HEK293T (cell line): Measurements from ENCODE around the gene ARMC8.

ENCODE experiments used
- CTCF ChIA-PET: fragments of 350-600 bp; formaldehyde crosslinking; extraction: SDS; loops from one replicate; lab custom pipeline; 2021; ENCODE audit warnings: antibody characterized with exemption, inconsistent platforms; lab: Yijun Ruan, JAX
- POLR2A ChIA-PET: fragments of 350-600 bp; formaldehyde crosslinking; extraction: SDS; loops from one replicate; lab custom pipeline; 2020; ENCODE audit warnings: antibody characterized with exemption, inconsistent platforms; lab: Yijun Ruan, JAX
- DNase-seq: peaks from one replicate; pipeline ENCODE4 v3.0.0; 2012; ENCODE audit warnings: mixed read lengths; ENCODE audit errors: extremely low spot score
- ARNT ChIP-seq: fragments of 450-650 bp; IDR thresholded peaks from 2 replicates; pipeline ENCODE4 v1.6.1; 2017; ENCODE audit warnings: mild to moderate bottlenecking
- BHLHE40 ChIP-seq: fragments of 450-650 bp; IDR thresholded peaks from 2 replicates; pipeline ENCODE4 v1.6.1; 2016; ENCODE audit warnings: mild to moderate bottlenecking, moderate library complexity, borderline replicate concordance
- CTBP1 ChIP-seq: fragments of 450-650 bp; IDR thresholded peaks from 2 replicates; pipeline ENCODE4 v1.6.1; 2016; ENCODE audit warnings: borderline replicate concordance
- ELF4 ChIP-seq: fragments of 450-650 bp; IDR thresholded peaks from 2 replicates; pipeline ENCODE4 v1.6.1; 2017; ENCODE audit warnings: antibody characterized with exemption
- FOXA1 ChIP-seq: fragments of 450-650 bp; IDR thresholded peaks from 2 replicates; pipeline ENCODE4 v1.6.1; 2016; ENCODE audit warnings: mild to moderate bottlenecking
- FOXK2 ChIP-seq: fragments of 450-650 bp; IDR thresholded peaks from 2 replicates; pipeline ENCODE4 v1.6.1; 2016; ENCODE audit warnings: mild to moderate bottlenecking
- FOXM1 ChIP-seq: fragments of 450-650 bp; IDR thresholded peaks from 2 replicates; pipeline ENCODE4 v1.6.1; 2017; ENCODE audit warnings: mild to moderate bottlenecking, borderline replicate concordance
- HDGF ChIP-seq: fragments of 450-650 bp; IDR thresholded peaks from 2 replicates; pipeline ENCODE4 v1.6.1; 2017; ENCODE audit warnings: antibody characterized with exemption, borderline replicate concordance
- L3MBTL2 ChIP-seq: fragments of 450-650 bp; conservative IDR thresholded peaks from 2 replicates; pipeline ENCODE4 v1.6.1; 2016; ENCODE audit warnings: mild to moderate bottlenecking
- LEF1 ChIP-seq: fragments of 450-650 bp; IDR thresholded peaks from 2 replicates; pipeline ENCODE4 v1.6.1; 2017; ENCODE audit warnings: mild to moderate bottlenecking, borderline replicate concordance
- NFRKB ChIP-seq: fragments of 450-650 bp; IDR thresholded peaks from 2 replicates; pipeline ENCODE4 v1.6.1; 2016; ENCODE audit warnings: mild to moderate bottlenecking, moderate library complexity
- PKNOX1 ChIP-seq: fragments of 450-650 bp; IDR thresholded peaks from 2 replicates; pipeline ENCODE4 v1.6.1; 2016
- SP1 ChIP-seq: fragments of 450-650 bp; IDR thresholded peaks from 2 replicates; pipeline ENCODE4 v1.6.1; 2017
- SUZ12 ChIP-seq: fragments of 450-650 bp; IDR thresholded peaks from 2 replicates; pipeline ENCODE4 v1.6.1; 2016; ENCODE audit warnings: mild to moderate bottlenecking

ARMC8 gene

GRCh38 chr3:138327831-138328230, 140.7 kb downstream of the ARMC8 start:
- ChIA-PET CTCF (interaction anchor here (0.7 to 1.0 kb wide), 2 partner anchors 137 to 588 kb away, joined by 3 read pairs; no protein-coding TSS in a partner anchor), POLR2A (interaction anchor here (1.6 kb wide), 1 partner anchor 140 kb away, joined by 5 read pairs; the partner anchor contains the start of gene ARMC8)
- TF ChIP-seq ARNT (no peak), FOXK2 (no peak), SP1 (no peak), HDGF (no peak), FOXA1 (no peak), PKNOX1 (no peak), L3MBTL2 (no peak)
- no peak for DNase-seq

DNA sequence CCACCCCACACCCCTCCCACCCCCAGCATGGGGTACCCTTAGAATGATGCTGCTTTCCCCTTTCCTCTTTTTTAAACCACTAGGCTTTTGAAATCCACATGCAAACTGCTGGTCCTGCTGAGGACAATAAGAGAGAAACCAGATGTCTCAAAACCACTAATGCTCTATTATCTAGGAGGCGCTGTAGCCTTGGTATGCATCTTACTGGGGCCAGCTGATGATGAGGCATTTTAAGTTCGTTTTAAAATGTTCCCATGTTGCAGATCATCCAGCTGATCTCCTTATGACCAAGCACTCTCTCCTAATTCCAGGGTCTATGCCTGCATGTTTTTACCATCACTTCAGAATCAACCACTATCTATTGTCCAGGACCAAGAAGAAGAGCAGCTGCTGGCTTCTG, 141.2 kb downstream of the ARMC8 start:
- TF ChIP-seq SUZ12, result no peak
- no peak for TF ChIP-seq BHLHE40
- no peak for TF ChIP-seq SP1
- TF ChIP-seq CTBP1, result no peak
- TF ChIP-seq NFRKB, result no peak
- no peak for TF ChIP-seq FOXK2
- TF ChIP-seq LEF1, result no peak
- TF ChIP-seq ELF4, result no peak
- no peak for TF ChIP-seq PKNOX1
- TF ChIP-seq ARNT, result no peak
- no peak for TF ChIP-seq FOXA1
- no peak for DNase-seq
- CTCF ChIA-PET, result interaction anchor here (0.7 to 1.6 kb wide), 4 partner anchors 22 to 587 kb away, joined by 3 to 5 read pairs (median 3); partner anchors contain the start of gene A4GNT
- POLR2A ChIA-PET, result interaction anchor here (1.6 kb wide), 1 partner anchor 141 kb away, joined by 5 read pairs; the partner anchor contains the start of gene ARMC8

DNA sequence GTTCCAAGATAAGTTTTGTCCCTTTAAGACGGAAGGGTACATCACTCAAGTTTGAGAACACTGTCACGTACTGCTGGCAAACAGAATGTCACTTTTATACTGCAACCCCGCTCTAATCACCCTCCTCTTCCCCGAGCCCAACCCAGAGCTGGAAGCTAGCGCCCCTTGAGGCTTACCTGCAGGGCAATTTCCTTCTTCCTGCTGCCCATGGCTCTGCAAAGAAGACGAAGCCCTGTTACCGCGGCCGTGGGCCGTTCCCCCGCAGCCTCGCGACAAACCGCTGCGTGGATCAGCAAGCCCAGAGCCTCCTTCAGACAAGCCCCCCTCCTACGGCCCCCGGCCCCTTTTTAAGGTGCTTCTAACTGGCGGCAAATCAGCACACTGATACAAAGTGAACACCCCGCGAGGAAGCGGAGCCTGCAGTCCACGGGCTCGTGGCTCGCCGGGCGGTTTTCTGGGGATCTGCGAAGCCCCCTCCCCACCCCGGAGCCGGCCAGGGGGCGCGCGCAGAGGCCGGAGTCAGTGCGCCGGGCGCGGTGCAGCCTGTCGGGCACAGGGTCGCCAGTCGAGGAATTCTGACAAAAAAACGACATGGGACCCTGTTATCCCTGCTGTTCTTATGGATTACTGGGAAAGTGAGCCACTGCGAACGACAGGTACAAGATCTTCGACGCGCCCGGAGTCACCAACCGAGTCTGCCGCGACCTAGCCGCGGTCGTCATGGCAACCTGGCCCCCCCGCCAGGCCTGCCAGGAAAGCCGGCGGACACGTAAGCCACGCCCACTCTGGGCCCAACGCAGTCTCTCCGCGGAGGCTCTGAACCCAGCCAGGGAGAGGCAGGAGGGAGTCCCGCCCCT, 142.3 kb downstream of the ARMC8 start, which contains the start of gene NME9:
Gene NME9 (minus strand): TSS at position 725 of the 857 bp plus-strand sequence. CDS start 516 bp downstream, at position 209.
- DNase-seq, result peak; percentile 98
- TF ChIP-seq FOXM1 (no peak), PKNOX1 (peak; percentile 73), L3MBTL2 (peak; percentile 69), CTBP1 (no peak), FOXA1 (no peak), ELF4 (no peak), BHLHE40 (no peak), LEF1 (0 out of 2 replicates have a peak, but pooled peaks have one; percentile 25), HDGF (0 out of 2 replicates have a peak, but pooled peaks have one; percentile 75)
- ChIA-PET POLR2A (interaction anchor here (1.6 kb wide), 1 partner anchor 142 kb away, joined by 5 read pairs; the partner anchor contains the start of gene ARMC8), CTCF (interaction anchor here (0.7 to 1.6 kb wide), 3 partner anchors 21 to 651 kb away, joined by 3 to 5 read pairs (median 4); partner anchors contain the start of gene A4GNT)

GRCh38 chr3:138329984-138330293, 142.8 kb downstream of the ARMC8 start:
- no peak for DNase-seq
- TF ChIP-seq FOXM1 (no peak), PKNOX1 (peak; percentile 90)
- POLR2A ChIA-PET, result no interaction called here
- CTCF ChIA-PET, result interaction anchor here (0.7 to 1.6 kb wide), 2 partner anchors 20 to 650 kb away, joined by 4 to 5 read pairs; no protein-coding TSS in a partner anchor

DNA sequence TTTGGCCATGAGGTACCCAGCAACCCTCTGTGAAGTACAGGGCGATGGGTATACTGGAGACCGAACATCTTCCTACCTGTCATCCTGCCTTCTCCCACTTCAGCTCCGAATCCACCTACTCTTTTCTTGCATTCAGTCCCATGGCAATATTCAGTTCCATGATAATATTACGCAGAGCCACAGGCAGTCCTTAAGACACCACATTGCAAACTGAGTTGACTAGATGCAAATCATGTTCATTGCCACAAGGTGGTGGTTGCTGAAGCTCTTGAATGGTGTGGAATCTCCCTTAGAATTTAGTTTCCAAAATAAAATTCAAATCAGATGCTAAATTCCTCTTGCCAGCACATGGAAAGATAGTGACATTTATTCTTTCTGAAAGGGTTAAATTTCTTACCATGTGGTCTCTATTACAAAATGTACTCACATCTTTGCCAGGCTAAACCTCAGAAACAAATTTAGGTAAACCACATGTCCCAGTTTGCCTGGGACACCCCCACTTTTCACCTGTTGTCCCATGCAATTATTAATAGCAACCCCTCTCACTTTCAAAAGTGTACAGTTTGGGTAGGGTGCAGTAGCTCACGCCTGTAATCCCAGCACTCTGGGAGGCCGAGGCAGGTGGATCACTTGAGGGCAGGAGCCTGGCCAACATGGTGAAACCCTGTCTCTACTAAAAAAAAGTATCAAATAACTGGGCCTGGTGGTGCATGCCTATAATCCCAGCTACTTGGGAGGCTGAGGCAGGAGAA, 144.2 kb downstream of the ARMC8 start:
- DNase-seq, result no peak
- POLR2A ChIA-PET, result no interaction called here
- TF ChIP-seq CTBP1 (no peak), SP1 (no peak), BHLHE40 (no peak), LEF1 (no peak)
- CTCF ChIA-PET, result no interaction called here
